H1 (cell line): ENCODE results near the gene PRR36. TPM values are rescaled to one million over a fixed set of nuclear protein-coding genes. Genes with fewer than 3 reads are reported as not detected.

ENCODE experiments used
- CTCF ChIA-PET: fragments of 300-600 bp; sonication (Branson Sonifier 250); formaldehyde crosslinking; loops from one replicate; lab custom pipeline; 2021; ENCODE audit not compliant: partially characterized antibody; lab: Charles Lee
- POLR2A ChIA-PET: fragments of 300-600 bp; sonication (Branson Sonifier 250); formaldehyde crosslinking; loops from one replicate; lab custom pipeline; 2021; ENCODE audit warnings: inconsistent platforms; ENCODE audit not compliant: partially characterized antibody; lab: Charles Lee
- DNase-seq, 2 experiments: peaks; one replicate each; pipeline versions ENCODE4 v3.0.0 to v3.0.0-alpha.2; 2010 to 2022; ENCODE audit warnings: low spot score in 2 of 2, low read depth in 1 of 2, mixed read lengths in 1 of 2
- FAIRE-seq: peaks from 2 replicates; lab custom pipeline; 2011; peaks lifted over from hg19 to GRCh38; lab: Jason Lieb, UNC
- H2AFZ ChIP-seq: 2 replicates; pipeline ENCODE4 v1.8.1; 2012; ENCODE audit warnings: low read length, inconsistent platforms
- H2AK5ac ChIP-seq: 2 replicates; pipeline ENCODE4 v1.6.1; 2013; ENCODE audit warnings: low read depth, low read length
- H2BK120ac ChIP-seq: replicated peaks from 2 replicates; pipeline ENCODE3; 2013; ENCODE audit warnings: low read depth, low read length, inconsistent platforms
- H2BK12ac ChIP-seq: 2 replicates; pipeline ENCODE4 v1.6.1; 2013; ENCODE audit warnings: low read depth, low read length
- H2BK15ac ChIP-seq: 2 replicates; pipeline ENCODE4 v1.6.1; 2013; ENCODE audit warnings: low read length
- H2BK20ac ChIP-seq: 2 replicates; pipeline ENCODE4 v1.6.1; 2013; ENCODE audit warnings: low read length
- H2BK5ac ChIP-seq: 2 replicates; pipeline ENCODE4 v1.6.1; 2013; ENCODE audit warnings: low read depth, low read length
- H3K14ac ChIP-seq: 2 replicates; pipeline ENCODE4 v1.6.1; 2013; ENCODE audit warnings: inconsistent platforms; ENCODE audit not compliant: insufficient read length
- H3K18ac ChIP-seq: 2 replicates; pipeline ENCODE4 v1.6.1; 2013; ENCODE audit warnings: low read length; ENCODE audit errors: extremely low read depth
- H3K23ac ChIP-seq: 2 replicates; pipeline ENCODE4 v1.6.1; 2013; ENCODE audit warnings: inconsistent platforms; ENCODE audit not compliant: insufficient read length
- H3K23me2 ChIP-seq: 2 replicates; pipeline ENCODE4 v1.6.1; 2013; ENCODE audit warnings: low read depth, low read length
- H3K27ac ChIP-seq: 2 replicates; pipeline ENCODE4 v1.6.1; 2011; ENCODE audit warnings: low read depth, low read length, inconsistent platforms
- H3K27me3 ChIP-seq, 4 experiments: replicated peaks in 1 of 4; 1 replicate in 1 of 4; 2 replicates in 3 of 4; pipeline versions ENCODE4 v1.6.1 to v1.8.1; 2011 to 2013; ENCODE audit warnings: low read length in 3 of 4, mild to moderate bottlenecking in 3 of 4, inconsistent platforms in 2 of 4, mixed read lengths in 2 of 4, moderate library complexity in 1 of 4; ENCODE audit not compliant: control insufficient read depth in 3 of 4, insufficient read depth in 3 of 4; ENCODE audit errors: extremely low read depth in 1 of 4
- H3K36me3 ChIP-seq, 4 experiments: 2 replicates each; pipeline versions ENCODE4 v1.6.1 to v1.8.1; 2011 to 2013; ENCODE audit warnings: mild to moderate bottlenecking in 4 of 4, low read length in 3 of 4, moderate library complexity in 2 of 4, control low read depth in 1 of 4, inconsistent platforms in 1 of 4; ENCODE audit not compliant: insufficient read depth in 4 of 4, control insufficient read depth in 2 of 4
- H3K4ac ChIP-seq: replicated peaks from 2 replicates; pipeline ENCODE3; 2013; ENCODE audit warnings: low read length, low read depth, mixed read lengths, inconsistent platforms; ENCODE audit not compliant: insufficient read length
- H3K4me1 ChIP-seq, 4 experiments: replicated peaks in 1 of 4; 1 replicate in 1 of 4; 2 replicates in 3 of 4; pipeline versions ENCODE4 v1.6.1 to v1.8.1; 2011 to 2013; ENCODE audit warnings: low read length in 3 of 4, inconsistent platforms in 2 of 4, mixed read lengths in 1 of 4; ENCODE audit not compliant: insufficient read depth in 4 of 4, control insufficient read depth in 3 of 4
- H3K4me2 ChIP-seq, 2 experiments: 2 replicates each; pipeline versions ENCODE4 v1.6.1 to v1.8.1; 2011 to 2013; ENCODE audit warnings: low read depth in 2 of 2, low read length in 2 of 2, control low read depth in 1 of 2, inconsistent platforms in 1 of 2, mild to moderate bottlenecking in 1 of 2; ENCODE audit not compliant: insufficient read depth in 1 of 2
- H3K4me3 ChIP-seq, 4 experiments: fragments of 200-600, 300-600 bp in 1 of 4; sonication (generic), shearing (Covaris generic), sonication (Bioruptor Twin) in 1 of 4; 2 replicates each; pipeline versions ENCODE4 v1.5.1 to v1.8.1; 2011 to 2016; ENCODE audit warnings: low read length in 4 of 4, low read depth in 3 of 4, control low read depth in 2 of 4, inconsistent platforms in 2 of 4, mild to moderate bottlenecking in 2 of 4, mixed read lengths in 1 of 4, moderate library complexity in 1 of 4; ENCODE audit not compliant: insufficient read depth in 2 of 4; ENCODE audit errors: extremely low read depth in 1 of 4
- H3K56ac ChIP-seq: replicated peaks from 2 replicates; pipeline ENCODE3; 2013; ENCODE audit warnings: low read depth, mild to moderate bottlenecking, mixed read lengths, low read length, inconsistent platforms; ENCODE audit not compliant: insufficient read length
- H3K79me1 ChIP-seq: 2 replicates; pipeline ENCODE4 v1.6.1; 2013; ENCODE audit warnings: low read depth, low read length, control low read depth
- H3K79me2 ChIP-seq, 2 experiments: 2 replicates each; pipeline versions ENCODE4 v1.6.1 to v1.8.1; 2012 to 2013; ENCODE audit warnings: low read length in 2 of 2, mild to moderate bottlenecking in 2 of 2, inconsistent platforms in 1 of 2; ENCODE audit not compliant: insufficient read depth in 2 of 2, control insufficient read depth in 1 of 2
- H3K9ac ChIP-seq, 4 experiments: replicated peaks in 1 of 4; 1 replicate in 1 of 4; 2 replicates in 3 of 4; pipeline versions ENCODE4 v1.6.1 to v1.8.1; 2011 to 2013; ENCODE audit warnings: low read depth in 3 of 4, low read length in 3 of 4, control low read depth in 2 of 4, mild to moderate bottlenecking in 2 of 4, moderate library complexity in 2 of 4, inconsistent platforms in 1 of 4; ENCODE audit errors: extremely low read depth in 1 of 4
- H3K9me3 ChIP-seq, 2 experiments: 2 replicates each; pipeline versions ENCODE4 v1.6.1 to v1.8.1; 2012 to 2013; ENCODE audit warnings: mild to moderate bottlenecking in 2 of 2, moderate library complexity in 2 of 2, control low read depth in 1 of 2, inconsistent platforms in 1 of 2, low read depth in 1 of 2, low read length in 1 of 2, mixed read lengths in 1 of 2; ENCODE audit not compliant: insufficient read depth in 2 of 2
- H4K20me1 ChIP-seq, 2 experiments: replicated peaks in 1 of 2; 2 replicates each; pipeline versions ENCODE3 to v1.8.1; 2011 to 2013; ENCODE audit warnings: inconsistent platforms in 2 of 2, low read length in 2 of 2, mild to moderate bottlenecking in 1 of 2; ENCODE audit not compliant: insufficient read depth in 2 of 2, control insufficient read depth in 1 of 2
- H4K5ac ChIP-seq: 2 replicates; pipeline ENCODE4 v1.6.1; 2013; ENCODE audit warnings: low read length, low read depth, mixed read lengths, inconsistent platforms; ENCODE audit not compliant: insufficient read length
- H4K8ac ChIP-seq: 2 replicates; pipeline ENCODE4 v1.8.0; 2013; ENCODE audit warnings: mild to moderate bottlenecking, moderate library complexity, low read length, inconsistent platforms; ENCODE audit not compliant: insufficient read depth; ENCODE audit errors: extremely low read depth
- H4K91ac ChIP-seq: replicated peaks from 2 replicates; pipeline ENCODE3; 2013; ENCODE audit warnings: low read length, mixed read lengths, inconsistent platforms; ENCODE audit not compliant: insufficient read length
- CTBP2 ChIP-seq: IDR thresholded peaks from 2 replicates; pipeline ENCODE4 v1.7.0; 2011; ENCODE audit warnings: borderline replicate concordance, mild to moderate bottlenecking, moderate library complexity, mixed read lengths, low read length; ENCODE audit not compliant: insufficient read depth, insufficient read length
- E2F6 ChIP-seq: IDR thresholded peaks from 2 replicates; pipeline ENCODE4 v1.6.1; 2012; ENCODE audit warnings: inconsistent platforms
- EP300 ChIP-seq, 2 experiments: IDR thresholded peaks; 1 replicate in 1 of 2; 2 replicates in 1 of 2; pipeline ENCODE4 v1.6.1; 2011 to 2012; ENCODE audit warnings: low read depth in 2 of 2, low read length in 2 of 2, mild to moderate bottlenecking in 2 of 2, borderline replicate concordance in 1 of 2, inconsistent platforms in 1 of 2, moderate library complexity in 1 of 2
- KDM4A ChIP-seq: IDR thresholded peaks from one replicate; pipeline ENCODE4 v1.7.1; 2012; ENCODE audit warnings: low read depth, mild to moderate bottlenecking, moderate library complexity, low read length, inconsistent platforms; ENCODE audit not compliant: severe bottlenecking
- NANOG ChIP-seq: IDR thresholded peaks from 2 replicates; pipeline ENCODE4 v1.6.1; 2011; ENCODE audit warnings: low read length, low read depth, mild to moderate bottlenecking, inconsistent platforms; ENCODE audit not compliant: insufficient read depth, poor library complexity, severe bottlenecking
- POLR2A ChIP-seq, 2 experiments: IDR thresholded peaks; 1 replicate in 1 of 2; 2 replicates in 1 of 2; pipeline ENCODE4 v1.6.1; 2011; ENCODE audit warnings: low read depth in 2 of 2, low read length in 2 of 2, mild to moderate bottlenecking in 2 of 2; ENCODE audit errors: control extremely low read depth in 1 of 2
- SIX5 ChIP-seq: IDR thresholded peaks from 2 replicates; pipeline ENCODE4 v1.6.1; 2011; ENCODE audit warnings: mild to moderate bottlenecking, low read depth, low read length
- SP2 ChIP-seq: IDR thresholded peaks from 2 replicates; pipeline ENCODE4 v1.6.1; 2012; ENCODE audit warnings: mild to moderate bottlenecking, low read length, inconsistent platforms
- SUZ12 ChIP-seq: fragments of 200-600 bp; sonication (generic); IDR thresholded peaks from 2 replicates; pipeline ENCODE4 v1.6.1; 2012; ENCODE audit warnings: mild to moderate bottlenecking, inconsistent platforms, low read length, moderate library complexity, mixed read lengths
- WGBS, 2 experiments: shearing (Covaris generic) in 1 of 2; methylation state at CpG; one replicate each; pipeline versions ENCODE4 v1.1.6 to v1.1.7; 2013 to 2015; ENCODE audit warnings: low lambda C conversion rate in 2 of 2, mixed read lengths in 2 of 2, inconsistent platforms in 1 of 2, low coverage in 1 of 2, missing lambda C conversion rate in 1 of 2; ENCODE audit not compliant: insufficient replicate concordance in 2 of 2, insufficient coverage in 1 of 2, insufficient read length in 1 of 2; ENCODE audit errors: extremely low coverage in 1 of 2, missing lambda C conversion rate in 1 of 2; 5-methylcytosine and 5-hydroxymethylcytosine counted together
- polyA plus RNA-seq, 7 experiments: library from polyadenylated mRNA; depleted of rRNA in 3 of 7; stranded (reverse) in 5 of 7; unstranded in 2 of 7; fragments of >200 nt in 5 of 7; fragments of 200-250 nt in 2 of 7; gene quantifications; 1 replicate in 5 of 7; 2 replicates in 1 of 7; 4 replicates in 1 of 7; pipeline versions ENCODE4 v1.2.1 to v1.2.3, GENCODE V29; 2011 to 2013; ENCODE audit warnings: missing spikeins in 2 of 7, mixed read lengths in 2 of 7
- total RNA-seq: library from RNA; stranded (reverse); fragmentation: NEBNext Ultra II Directional; extraction: Animal tissue kit (Norgen Biotek cat#: 25700); gene quantifications from 2 replicates; pipeline ENCODE4 v1.2.1, GENCODE V29; 2021

The PRR36 gene
- total and polyA plus RNA-seq, 2 of the 8 experiments (the other 6 are each of a cell fraction or from before 2014, with no cell fraction given): 1.6 to 23.9 TPM

GRCh38 chr19:7863157-7863970 is 10.8 kb downstream of the PRR36 start:
- Histone ChIP-seq H4K8ac (peak overlapping the region; percentile 89), H3K4me3 (peak overlapping the region; percentile 22 to 66 (median 62)), H3K9ac (peak overlapping the region in 2 of 4 experiments; percentile 10 to 20; a peak in 2 of 7 replicates), H2BK12ac (no peak overlapping the region), H3K4me1 (peaks cover 3 to 29% (median 19%) of the 10 kb centered on the region in 4 experiments; a peak in 6 of 7 replicates), H2BK20ac (no peak overlapping the region), H4K5ac (no peak overlapping the region), H4K20me1 (peaks cover 0 to 10% of the 10 kb centered on the region in 2 experiments), H3K9me3 (no peaks in the 10 kb centered on the region), H3K14ac (no peak overlapping the region), H3K27me3 (peaks cover 8 to 49% (median 34%) of the 10 kb centered on the region in 4 experiments), H3K23ac (no peak overlapping the region), H3K79me1 (no peaks in the 10 kb centered on the region), H3K18ac (peak overlapping the region; percentile 71; the same call in 1 of the 2 replicates), H2AK5ac (no peak overlapping the region), H3K79me2 (no peaks in the 10 kb centered on the region), H3K4ac (peak overlapping the region; percentile 69), H3K4me2 (peak overlapping the region; percentile 74 to 100), H2BK5ac (peak overlapping the region; percentile 75; the same call in 1 of the 2 replicates), H2BK120ac (no peak overlapping the region), H2BK15ac (no peak overlapping the region; the same call in 1 of the 2 replicates), H2AFZ (peak overlapping the region; percentile 59; the same call in 1 of the 2 replicates), H4K91ac (peak overlapping the region; percentile 54), H3K36me3 (no peaks in the 10 kb centered on the region), H3K23me2 (peaks cover 12% of the 10 kb centered on the region; the same call in 1 of the 2 replicates), H3K56ac (no peak overlapping the region), H3K27ac (no peak overlapping the region)
- 19% methylated on average over 74 of the region's 83 CpGs; no CpG with 5 or more reads in 1 of the 2 experiments for WGBS, 2 experiments
- no peak for FAIRE-seq
- ChIA-PET CTCF (interaction anchor here (0.6 to 11.2 kb wide), 6 partner anchors 12 to 56 kb away, joined by 3 to 112 read pairs (median 12); partner anchors contain the start of genes SNAPC2 and TGFBR3L), POLR2A (interaction anchor here (0.7 to 10.5 kb wide), 5 partner anchors 9 to 64 kb away, joined by 3 to 106 read pairs (median 4); partner anchors contain the start of genes SNAPC2 and TGFBR3L)
- DNase-seq: peak in 1 of 2 experiments; percentile 82
- TF ChIP-seq SUZ12 (peak; percentile 39; the same call in 1 of the 2 replicates), POLR2A (IDR thresholded peaks at IDR 0.05; ENCODE audit: control extremely low read depth in 1 of 2, low read depth in 2 of 2, low read length in 2 of 2) (no peak; a peak in 1 of 3 replicates), KDM4A (peak; percentile 65), NANOG (no peak), E2F6 (peak; percentile 67), SP2 (no peak), EP300 (IDR thresholded peaks at IDR 0.05; ENCODE audit: borderline replicate concordance in 1 of 2, low read depth in 2 of 2, low read length in 2 of 2) (no peak), CTBP2 (no peak), SIX5 (no peak)
